ENCODE results near the gene CISD3. TPM values are rescaled to one million over a fixed set of nuclear protein-coding genes. Genes with fewer than 3 reads are reported as not detected.
"Not testable (repeated sequence)": the region's sequence is repeated elsewhere in the genome, so short reads cannot be mapped to it uniquely, and the experiment has no call there.

Gene CISD3
- total RNA-seq, 2 experiments from 2014 or later: 4.7 to 5.7 TPM

- Histone ChIP-seq H3K27me3 (ENCODE audit: control insufficient read depth in 1 of 2, insufficient read depth in 2 of 2, low read length in 2 of 2) (no peaks in the 10 kb centered on the region), H3K4me1 (ENCODE audit: insufficient read depth, low read length) (peaks cover 78% of the 10 kb centered on the region), H3K36me3 (ENCODE audit: insufficient read depth, low read length) (peaks cover 48% of the 10 kb centered on the region), H3K9me3 (ENCODE audit: control insufficient read depth in 1 of 2, insufficient read depth in 1 of 2, low read length in 2 of 2) (no peaks in the 10 kb centered on the region), H3K27ac (ENCODE audit: low read depth in 1 of 2, low read length in 2 of 2) (no peak overlapping the region), H3K4me3 (ENCODE audit: low read length) (no peak overlapping the region)
- Mint-ChIP-seq H3K4me3 (no peak overlapping the region), H3K27ac (peak overlapping the region; percentile 89), H3K9me3 (no peaks in the 10 kb centered on the region), H3K27me3 (no peaks in the 10 kb centered on the region), H3K36me3 (ENCODE audit: low read depth) (peaks cover 54% of the 10 kb centered on the region), H3K4me1 (ENCODE audit: low read depth) (peaks cover 52% of the 10 kb centered on the region)
- POLR2A ChIA-PET: interaction anchor here (1.1 kb wide), 1 partner anchor 20 kb away, joined by 3 read pairs; no protein-coding TSS in a partner anchor
- intact Hi-C loops (cut with DNase I, micrococcal nuclease): no loop called here
- DNase-seq (no peak), ATAC-seq (ENCODE audit: poor library complexity) (no peak)
- CTCF ChIA-PET: interaction anchor here (1.2 kb wide), 1 partner anchor 48 kb away, joined by 3 read pairs; no protein-coding TSS in a partner anchor
- TF ChIP-seq, protein P1, sequence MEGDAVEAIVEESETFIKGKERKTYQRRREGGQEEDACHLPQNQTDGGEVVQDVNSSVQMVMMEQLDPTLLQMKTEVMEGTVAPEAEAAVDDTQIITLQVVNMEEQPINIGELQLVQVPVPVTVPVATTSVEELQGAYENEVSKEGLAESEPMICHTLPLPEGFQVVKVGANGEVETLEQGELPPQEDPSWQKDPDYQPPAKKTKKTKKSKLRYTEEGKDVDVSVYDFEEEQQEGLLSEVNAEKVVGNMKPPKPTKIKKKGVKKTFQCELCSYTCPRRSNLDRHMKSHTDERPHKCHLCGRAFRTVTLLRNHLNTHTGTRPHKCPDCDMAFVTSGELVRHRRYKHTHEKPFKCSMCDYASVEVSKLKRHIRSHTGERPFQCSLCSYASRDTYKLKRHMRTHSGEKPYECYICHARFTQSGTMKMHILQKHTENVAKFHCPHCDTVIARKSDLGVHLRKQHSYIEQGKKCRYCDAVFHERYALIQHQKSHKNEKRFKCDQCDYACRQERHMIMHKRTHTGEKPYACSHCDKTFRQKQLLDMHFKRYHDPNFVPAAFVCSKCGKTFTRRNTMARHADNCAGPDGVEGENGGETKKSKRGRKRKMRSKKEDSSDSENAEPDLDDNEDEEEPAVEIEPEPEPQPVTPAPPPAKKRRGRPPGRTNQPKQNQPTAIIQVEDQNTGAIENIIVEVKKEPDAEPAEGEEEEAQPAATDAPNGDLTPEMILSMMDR (IDR thresholded peaks at IDR 0.05): no peak
Measured at GRCh38 chr17:38725066-38725465, 5.1 kb upstream of the CISD3 start.

GRCh38 chr17:38726145-38726544, 4.0 kb upstream of the CISD3 start:
- ATAC-seq (ENCODE audit: poor library complexity); H3K27me3 Mint-ChIP-seq; H3K27ac ChIP-seq (ENCODE audit: low read depth in 1 of 2, low read length in 2 of 2); DNase-seq; CTCF ChIA-PET; H3K9me3 Mint-ChIP-seq; H3K9me3 ChIP-seq (ENCODE audit: control insufficient read depth in 1 of 2, insufficient read depth in 1 of 2, low read length in 2 of 2); H3K27me3 ChIP-seq (ENCODE audit: control insufficient read depth in 1 of 2, insufficient read depth in 2 of 2, low read length in 2 of 2); intact Hi-C loops (cut with DNase I, micrococcal nuclease); H3K4me3 ChIP-seq (ENCODE audit: low read length); H3K4me3 Mint-ChIP-seq: not testable (repeated sequence)
- Mint-ChIP-seq H3K27ac (peak overlapping the region; percentile 89), H3K36me3 (ENCODE audit: low read depth) (peaks cover 46% of the 10 kb centered on the region), H3K4me1 (ENCODE audit: low read depth) (peaks cover 55% of the 10 kb centered on the region)
- H3K36me3 ChIP-seq (ENCODE audit: insufficient read depth, low read length): peaks cover 39% of the 10 kb centered on the region
- peaks cover 79% of the 10 kb centered on the region for H3K4me1 ChIP-seq (ENCODE audit: insufficient read depth, low read length)
- POLR2A ChIA-PET: interaction anchor here (3.2 to 3.6 kb wide), 3 partner anchors 8 to 22 kb away, joined by 17 to 180 read pairs (median 46); partner anchors contain the start of gene MLLT6

GRCh38 chr17:38727736-38728135, 2.4 kb upstream of the CISD3 start:
- Mint-ChIP-seq H3K9me3 (no peaks in the 10 kb centered on the region), H3K4me3 (peak overlapping the region; percentile 87), H3K36me3 (ENCODE audit: low read depth) (peaks cover 35% of the 10 kb centered on the region), H3K4me1 (ENCODE audit: low read depth) (peaks cover 67% of the 10 kb centered on the region), H3K27me3 (no peaks in the 10 kb centered on the region), H3K27ac (peak overlapping the region; percentile 89)
- CTCF ChIA-PET: interaction anchor here (0.7 to 2.0 kb wide), 3 partner anchors 9 to 23 kb away, joined by 3 to 6 read pairs (median 5); partner anchors contain the start of gene MLLT6
- DNase-seq (peak in 6 of 14 experiments; percentile 36 to 80 (median 58)), ATAC-seq (ENCODE audit: poor library complexity) (peak; percentile 16)
- POLR2A ChIA-PET: interaction anchor here (1.0 to 3.6 kb wide), 12 partner anchors 10 to 169 kb away, joined by 3 to 180 read pairs (median 10); partner anchors contain the start of genes EPOP, MLLT6 and PSMB3
- peak overlapping the region; percentile 56 to 80 for H3K27ac ChIP-seq (ENCODE audit: low read depth in 1 of 2, low read length in 2 of 2)
- H3K36me3 ChIP-seq (ENCODE audit: insufficient read depth, low read length): peaks cover 24% of the 10 kb centered on the region
- intact Hi-C loops (cut with DNase I, micrococcal nuclease): loop anchor here (1.0 to 2.0 kb wide), 3 partner anchors 21 to 26 kb away; partner anchors contain the start of gene PSMB3 (in 1 of the 2)
- H3K4me1 ChIP-seq (ENCODE audit: insufficient read depth, low read length): peaks cover 88% of the 10 kb centered on the region
- peak overlapping the region; percentile 26 for H3K4me3 ChIP-seq (ENCODE audit: low read length)
- no peaks in the 10 kb centered on the region for H3K27me3 ChIP-seq (ENCODE audit: control insufficient read depth in 1 of 2, insufficient read depth in 2 of 2, low read length in 2 of 2)
- no peaks in the 10 kb centered on the region for H3K9me3 ChIP-seq (ENCODE audit: control insufficient read depth in 1 of 2, insufficient read depth in 1 of 2, low read length in 2 of 2)
- TF ChIP-seq, protein P1 (IDR thresholded peaks at IDR 0.05): no peak

Data from CD4-positive, alpha-beta T cell (primary cell).